GM19372 (cell line): Measurements from ENCODE around the gene ROPN1.
"Not testable (repeated sequence)": the region's sequence is repeated elsewhere in the genome, so short reads cannot be mapped to it uniquely, and the experiment has no call there.

Experiments used
- ATAC-seq: cut with Tn5 transposase; IDR thresholded peaks from one replicate; pipeline ENCODE4 v1.9.1; 2021; ENCODE audit warnings: mild to moderate bottlenecking, low read depth, moderate library complexity; ENCODE audit not compliant: unreplicated experiment

Gene ROPN1

DNA sequence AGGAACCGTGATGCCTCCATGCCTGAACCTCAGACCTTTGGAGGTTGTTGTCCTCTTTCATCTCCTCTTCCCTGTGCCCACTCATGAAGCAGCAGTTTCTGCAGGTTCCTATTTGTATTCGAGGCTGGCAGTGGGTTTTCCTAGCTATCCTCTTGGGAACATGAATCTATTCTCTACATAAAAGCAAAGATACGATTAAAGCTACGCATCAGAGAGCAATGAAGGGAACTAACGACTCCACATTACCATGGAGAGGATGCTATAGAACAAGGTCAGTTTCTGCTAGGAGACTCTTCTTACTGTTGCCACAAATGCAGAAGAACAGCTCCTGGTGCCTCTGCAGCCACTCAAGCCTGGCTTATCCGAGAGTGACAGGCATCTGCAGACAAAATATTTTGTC lies 9.4 kb upstream of the ROPN1 start:
- not testable (repeated sequence) for ATAC-seq

DNA sequence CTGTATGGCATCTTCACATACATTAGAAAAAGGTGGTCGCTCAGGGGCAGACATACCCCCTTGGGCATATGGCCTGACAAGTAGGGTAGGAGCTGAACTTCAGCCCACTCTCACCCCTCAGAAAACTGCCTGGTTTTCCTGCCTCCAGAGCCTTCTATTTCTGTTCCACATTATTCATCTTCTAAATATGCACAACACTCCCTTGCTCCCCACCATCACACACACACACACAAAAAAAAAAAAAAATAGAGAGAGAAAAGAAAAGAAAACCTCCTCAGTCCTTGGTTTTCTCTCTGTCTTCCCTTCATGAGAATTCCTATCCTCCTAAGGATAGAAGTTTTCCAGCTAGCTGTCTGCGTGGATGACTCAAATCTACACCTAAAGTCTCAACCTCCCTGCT lies 5.6 kb upstream of the ROPN1 start:
- ATAC-seq: no peak

DNA sequence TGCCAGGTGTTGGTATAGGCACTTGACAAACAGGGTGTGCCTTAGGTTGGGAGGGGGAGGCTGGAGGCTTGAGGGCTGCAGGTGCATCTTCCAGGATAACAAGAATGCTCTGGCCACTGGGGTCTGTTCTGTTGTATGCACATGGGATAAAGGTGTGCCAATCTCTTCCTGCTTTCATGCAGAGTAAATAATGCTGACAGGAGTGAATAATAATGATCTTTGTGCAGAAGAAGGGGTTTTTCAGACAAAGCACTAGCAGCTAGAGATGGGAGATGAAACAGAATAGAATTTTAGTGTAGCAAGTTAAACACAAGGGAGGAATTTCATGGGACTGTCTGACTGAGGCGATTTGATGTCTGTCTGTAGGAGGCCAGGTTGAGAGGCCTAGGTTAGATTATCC lies 1.9 kb upstream of the ROPN1 start:
- ATAC-seq: no peak

DNA sequence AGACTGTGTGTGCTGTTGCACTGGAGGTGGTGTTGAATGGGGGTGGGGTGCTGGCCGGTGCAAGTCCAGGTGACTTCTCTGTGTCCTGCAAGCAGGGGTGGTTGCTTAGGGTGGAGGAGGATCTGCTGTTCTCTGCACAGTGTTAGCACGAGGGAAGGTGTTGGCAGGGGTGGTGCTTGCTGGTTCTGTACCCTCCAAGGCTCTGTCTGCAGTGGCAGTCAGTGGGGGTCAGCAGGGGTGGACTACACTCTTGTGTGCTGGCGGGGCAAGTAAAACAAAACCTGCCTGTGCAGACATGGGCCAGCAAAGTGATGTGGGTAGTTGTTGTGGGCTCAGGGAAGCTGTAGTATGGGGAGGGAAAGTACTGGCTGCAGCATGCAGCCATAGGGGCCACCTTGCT lies 5.5 kb downstream of the ROPN1 start:
- no peak for ATAC-seq

DNA sequence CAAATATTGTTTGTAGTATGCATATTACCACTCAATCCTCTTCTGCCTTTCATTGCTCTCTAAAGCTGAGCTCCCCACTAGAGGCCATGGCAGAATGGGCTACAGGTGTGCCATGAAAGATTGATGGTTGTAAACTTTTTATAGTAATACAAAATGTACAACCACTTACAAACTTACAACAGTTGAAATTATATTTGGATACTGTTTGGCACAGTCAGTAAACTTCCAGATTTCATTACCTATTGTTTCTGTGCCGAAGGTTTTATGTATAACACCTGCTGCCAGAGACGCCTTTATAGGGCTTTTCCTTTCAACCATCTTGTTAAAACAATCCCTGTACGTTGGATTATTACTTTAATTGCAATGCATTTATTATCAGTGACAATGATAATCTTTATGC lies 7.0 kb downstream of the ROPN1 start:
- no peak for ATAC-seq

DNA sequence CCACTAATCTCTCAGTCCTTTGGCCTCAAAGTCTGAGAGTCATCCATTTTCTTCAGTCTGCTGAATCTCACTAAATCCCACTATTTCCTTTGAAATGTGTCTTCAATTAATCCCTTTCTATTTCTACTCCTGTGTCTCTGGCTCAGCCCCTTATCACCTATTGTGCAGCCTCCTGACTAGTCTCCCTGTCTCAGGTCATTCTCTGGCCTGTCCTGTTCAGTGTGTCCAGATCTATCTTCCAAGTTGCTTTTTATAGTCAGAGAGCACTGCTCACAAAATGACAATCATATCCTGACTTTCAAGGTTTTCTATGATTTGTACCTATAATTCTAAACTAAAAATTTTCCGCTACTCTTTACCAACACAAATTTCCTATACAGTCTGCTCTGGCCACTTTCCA lies 7.6 kb downstream of the ROPN1 start:
- ATAC-seq: no peak

DNA sequence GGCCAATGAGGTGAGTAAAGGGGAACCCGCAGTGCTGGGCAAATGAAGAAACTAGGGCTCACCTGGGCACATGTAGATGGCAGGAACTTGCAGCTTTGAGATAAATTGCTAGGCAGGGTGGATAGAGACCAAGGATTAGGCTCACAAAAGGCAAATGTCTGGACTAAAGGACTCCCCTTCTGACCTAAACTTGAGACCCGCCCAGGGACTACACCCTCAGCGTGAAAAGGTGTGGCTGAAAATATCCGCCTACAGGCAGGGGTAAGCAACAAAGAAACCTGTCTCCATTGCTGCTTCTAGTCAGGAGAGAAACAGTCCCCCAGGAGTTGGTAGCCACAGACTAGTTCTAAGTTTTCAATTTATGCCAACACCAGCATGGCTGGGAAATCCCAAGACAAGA lies 10.6 kb downstream of the ROPN1 start:
- ATAC-seq: not testable (repeated sequence)

DNA sequence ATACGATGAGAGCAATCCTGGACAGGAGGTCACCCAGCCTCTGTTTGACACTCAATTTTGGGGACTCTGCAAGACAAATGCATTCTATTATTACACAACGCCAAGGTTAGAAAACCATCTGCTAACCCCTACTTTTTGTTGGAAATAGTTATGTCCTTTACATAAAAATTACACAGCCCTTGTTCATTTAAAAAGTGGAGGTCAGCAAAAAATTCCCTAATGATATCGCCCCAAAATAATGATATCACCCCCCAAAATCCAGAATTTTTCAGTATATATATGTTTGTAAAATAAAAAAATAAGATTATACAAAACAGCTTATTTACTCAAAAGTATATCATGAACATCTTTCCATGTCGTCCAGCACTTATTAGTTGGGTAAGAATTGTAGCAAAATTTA lies 11.4 kb downstream of the ROPN1 start:
- ATAC-seq: no peak

DNA sequence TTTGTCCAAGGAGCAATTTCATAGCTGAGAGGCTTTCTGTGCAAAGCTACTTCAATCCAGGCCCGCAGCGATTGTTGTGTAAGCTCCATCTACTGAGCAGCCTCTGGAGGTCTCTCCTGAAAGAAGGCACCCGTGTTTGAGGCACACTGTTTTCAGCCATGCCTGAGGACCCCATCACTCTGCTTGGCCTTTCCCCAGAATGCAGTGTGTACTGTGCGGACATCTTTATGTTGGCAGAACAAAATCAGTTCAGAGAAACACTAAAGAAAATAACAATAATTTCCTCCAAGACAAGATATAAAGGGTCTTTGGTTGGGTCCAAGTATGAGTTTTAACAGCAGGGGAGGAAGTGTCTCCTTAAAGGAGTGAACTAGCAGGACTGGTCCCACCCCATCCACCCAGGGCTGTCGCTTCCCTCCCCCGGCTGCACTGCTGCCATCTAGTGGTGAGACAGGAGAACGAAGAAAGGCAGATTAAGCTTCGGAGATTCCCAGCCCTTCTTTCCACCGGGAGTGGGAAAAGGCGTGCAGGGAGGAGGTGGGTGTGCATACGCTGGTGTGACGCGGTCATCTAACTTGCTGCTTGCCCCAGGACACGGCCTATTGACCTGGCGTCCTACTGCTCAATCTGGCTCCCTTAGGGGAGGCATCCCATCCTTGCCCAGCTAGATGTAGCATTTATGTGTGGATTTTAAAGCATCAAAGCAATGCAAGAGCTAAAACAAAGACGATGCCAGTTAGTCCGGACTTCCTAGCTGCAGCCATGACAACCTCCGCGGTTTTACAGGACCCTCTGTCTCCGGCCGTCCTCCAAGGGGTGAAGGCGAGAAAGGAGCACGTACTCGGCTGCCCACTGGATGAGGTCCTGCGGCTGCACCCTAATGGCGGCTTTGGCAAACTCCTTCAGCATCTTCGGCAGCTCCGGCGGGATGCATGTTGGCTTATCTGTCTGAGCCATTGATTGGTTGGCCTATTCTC lies 12.1 kb downstream of the ROPN1 start:
- ATAC-seq: not testable (repeated sequence)

DNA sequence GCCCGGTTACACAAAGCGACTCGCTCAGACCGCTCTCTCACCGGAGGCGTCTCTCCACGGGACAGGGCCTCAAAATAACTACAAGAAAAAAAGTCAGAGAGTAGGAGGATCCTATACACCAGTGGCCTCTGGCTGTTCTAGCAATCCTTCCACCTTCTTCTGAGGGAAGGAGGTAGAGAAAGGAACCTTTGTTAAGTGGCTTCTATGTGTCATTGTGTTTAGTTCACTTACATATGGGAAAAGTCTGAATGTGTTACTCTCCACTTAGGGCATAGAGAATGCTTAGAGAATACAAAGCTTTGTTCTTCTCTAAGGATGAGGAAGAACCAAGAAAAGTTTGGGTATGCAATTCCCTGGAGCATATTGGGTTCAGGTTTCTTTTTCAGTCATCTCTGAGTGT lies 15.0 kb downstream of the ROPN1 start:
- not testable (repeated sequence) for ATAC-seq

DNA sequence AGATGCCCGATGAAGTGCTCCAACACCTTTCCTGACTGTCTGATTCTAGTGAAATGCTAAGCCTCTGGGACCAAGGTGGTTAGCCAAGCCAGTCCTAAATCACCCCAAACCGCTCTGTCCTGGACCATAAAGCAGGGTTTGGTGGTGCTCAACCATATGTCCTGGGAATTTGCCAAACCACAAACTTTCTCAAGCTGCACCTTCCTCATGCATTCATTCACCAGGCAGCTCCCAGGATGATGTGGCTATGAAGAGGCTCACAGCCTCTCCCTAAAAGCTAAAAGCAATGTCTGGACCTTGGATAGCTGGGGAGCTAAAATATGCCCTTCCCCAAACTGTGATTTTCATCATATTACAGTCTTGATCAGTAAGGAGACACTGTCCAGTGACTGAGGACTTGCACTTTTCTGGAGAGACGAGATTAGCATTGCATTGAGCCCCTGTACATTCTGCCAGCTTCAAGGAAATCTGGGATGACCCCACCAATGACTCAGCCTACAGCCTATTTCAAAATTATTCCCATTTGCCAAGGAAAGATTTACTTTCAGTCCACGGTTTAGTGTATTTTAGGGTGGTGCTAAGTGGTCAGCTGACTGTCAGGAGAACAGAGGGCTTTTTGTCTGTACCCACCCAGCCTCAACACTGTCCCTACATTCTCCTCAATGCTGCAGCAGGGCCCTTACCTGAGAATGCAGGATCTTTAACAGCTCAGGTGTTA lies 15.6 kb downstream of the ROPN1 start:
- not testable (repeated sequence) for ATAC-seq

DNA sequence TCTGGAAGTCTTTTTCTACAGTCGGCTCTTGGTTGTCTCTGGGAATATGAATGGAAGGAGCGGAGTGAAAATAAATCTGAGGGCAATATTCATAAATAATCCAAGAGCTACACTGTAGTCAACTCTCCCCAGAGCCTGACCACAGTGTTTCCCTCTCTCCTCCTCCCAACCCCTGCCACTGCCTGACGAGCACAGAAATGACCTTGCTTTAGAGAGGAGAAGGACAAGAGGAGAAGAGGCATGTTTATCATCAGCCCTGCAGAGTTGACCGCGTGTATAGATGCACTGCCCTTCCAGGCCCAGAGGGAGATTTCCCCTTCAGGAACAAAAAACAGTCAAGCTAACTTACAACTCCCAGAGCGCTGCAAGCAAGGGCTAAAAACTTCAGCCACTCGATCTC lies 16.9 kb downstream of the ROPN1 start:
- not testable (repeated sequence) for ATAC-seq

DNA sequence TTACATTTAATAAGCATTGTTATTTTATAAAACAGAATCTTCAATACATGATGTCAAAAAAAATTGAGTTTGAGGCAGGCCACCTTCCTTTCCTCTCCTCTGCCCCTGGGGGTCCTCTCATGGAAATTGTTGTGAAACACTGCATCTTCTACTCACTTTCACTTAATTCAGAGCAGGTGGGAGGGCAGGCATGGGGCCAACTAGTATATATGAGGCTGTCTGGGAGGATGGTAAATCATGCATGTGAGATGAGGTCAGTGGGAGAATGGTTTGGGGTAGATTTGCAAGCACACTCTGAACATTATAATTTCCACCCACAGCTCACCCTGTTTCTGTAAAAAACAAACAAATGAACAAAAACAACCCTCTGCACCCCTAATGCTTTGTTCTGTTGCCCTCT lies 20.5 kb downstream of the ROPN1 start:
- ATAC-seq: no peak

DNA sequence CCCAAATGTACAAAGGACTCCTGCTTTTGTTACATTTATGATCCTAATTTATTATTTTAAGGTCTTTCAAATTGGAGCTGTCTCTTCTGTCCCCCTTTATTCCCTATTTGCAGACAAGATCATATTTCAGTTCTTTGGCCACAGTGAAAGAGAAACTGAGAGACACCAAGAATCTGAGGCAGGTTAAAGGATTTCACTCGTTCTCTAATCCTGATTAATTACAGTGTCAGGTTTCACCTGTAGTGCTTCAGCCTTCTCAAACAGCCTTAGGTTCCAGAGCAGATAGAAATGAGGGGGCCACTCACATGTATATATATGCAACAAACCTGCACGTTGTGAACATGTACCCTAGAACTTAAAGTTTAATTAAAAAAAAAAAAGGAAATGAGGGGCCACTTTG lies 24.7 kb downstream of the ROPN1 start:
- ATAC-seq: not testable (repeated sequence)

DNA sequence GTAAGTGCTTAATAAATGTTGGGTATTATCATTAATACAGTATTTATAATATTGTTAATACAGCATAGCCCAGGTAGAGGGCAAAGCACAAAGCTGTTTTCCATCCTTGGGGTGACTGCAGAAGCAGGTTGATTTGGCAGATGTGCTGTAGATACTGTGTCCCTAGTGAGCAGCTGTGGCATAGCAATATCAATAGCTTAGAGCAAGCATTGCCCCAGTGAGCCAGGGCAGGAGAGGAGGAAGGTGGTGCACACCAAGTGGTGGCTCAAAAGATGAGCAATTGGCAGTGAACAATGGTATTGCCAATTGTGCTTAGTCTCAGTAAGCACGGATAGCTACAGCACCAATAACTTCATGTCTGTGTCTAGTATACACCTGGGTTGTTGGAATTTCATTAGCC lies 25.1 kb downstream of the ROPN1 start:
- not testable (repeated sequence) for ATAC-seq

DNA sequence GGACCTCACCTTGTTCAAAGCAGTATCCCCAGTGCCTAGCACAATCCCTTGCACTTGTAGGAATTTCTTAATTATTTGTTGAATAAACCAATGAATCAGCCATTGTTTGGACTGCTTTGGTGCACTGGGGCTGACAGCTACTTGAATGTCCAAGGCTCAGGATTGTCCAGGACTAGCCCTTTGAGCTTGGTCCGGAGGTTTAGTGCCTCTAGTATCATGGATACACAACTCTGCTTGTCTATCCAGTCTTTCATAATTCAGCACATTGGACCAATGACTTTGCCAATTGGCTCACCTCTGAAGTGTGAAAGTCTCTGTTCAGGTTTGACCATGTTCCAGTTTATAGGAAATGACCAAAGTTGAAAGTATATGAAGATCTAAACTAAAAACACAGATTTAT lies 27.1 kb downstream of the ROPN1 start:
- not testable (repeated sequence) for ATAC-seq

DNA sequence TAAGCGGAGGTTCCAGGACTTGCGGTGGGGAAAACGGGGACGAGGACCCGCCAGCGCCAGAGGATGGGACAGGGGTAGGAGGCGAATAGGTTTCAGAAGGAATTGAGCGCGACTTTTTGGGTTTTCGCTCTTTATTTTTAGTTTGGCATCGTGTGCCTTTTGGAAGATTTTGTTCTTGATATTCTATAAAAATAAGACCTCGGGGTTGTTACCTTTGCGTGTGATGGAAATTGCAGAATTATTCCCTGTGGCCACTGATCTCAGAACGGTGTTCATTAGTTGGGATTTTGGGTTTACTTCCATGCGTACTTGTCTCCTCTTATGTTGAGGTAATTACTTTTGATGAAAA lies 30.4 kb downstream of the ROPN1 start:
- ATAC-seq: no peak

DNA sequence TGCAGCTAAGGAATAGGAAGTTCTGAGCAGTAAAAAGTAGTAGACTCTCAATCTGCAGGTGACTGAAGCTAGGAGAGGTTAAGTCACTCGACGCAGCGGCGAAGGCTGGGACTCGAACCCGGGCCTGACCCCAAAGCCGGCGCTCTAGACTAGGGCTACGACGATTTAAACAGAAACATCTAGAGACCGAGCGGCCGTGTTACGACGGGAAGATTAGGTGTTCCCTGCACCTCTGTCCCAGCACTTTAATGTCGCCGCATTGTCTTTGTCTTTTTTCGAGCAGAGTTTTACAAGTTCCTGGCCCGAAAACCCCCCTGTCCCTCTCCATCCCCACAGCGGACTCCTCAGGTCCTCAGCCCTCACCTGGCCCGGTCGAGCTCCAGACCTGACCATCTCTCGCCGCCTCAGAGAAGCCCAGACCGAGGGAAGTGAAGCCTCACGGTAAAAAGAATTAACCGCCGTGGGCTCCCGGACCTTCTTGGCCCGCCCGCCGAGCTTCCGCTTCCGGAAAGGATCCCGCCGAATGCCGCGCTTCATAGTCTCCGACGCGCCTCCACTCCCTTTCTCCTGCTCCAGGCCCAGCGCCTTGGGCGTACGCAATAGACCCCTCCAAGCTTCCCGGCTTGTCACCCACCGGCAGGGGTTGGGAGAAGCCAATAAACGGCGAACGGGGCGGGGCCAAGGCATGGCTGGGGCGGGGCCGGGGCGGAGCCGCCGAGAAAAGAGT lies 31.0 kb downstream of the ROPN1 start, which contains the start of gene CCDC14:
TSS of gene CCDC14 (minus strand) at position 449 of the 727 bp plus-strand sequence. CDS start at position 393, 56 bp downstream.
- ATAC-seq: peak; percentile 73

DNA sequence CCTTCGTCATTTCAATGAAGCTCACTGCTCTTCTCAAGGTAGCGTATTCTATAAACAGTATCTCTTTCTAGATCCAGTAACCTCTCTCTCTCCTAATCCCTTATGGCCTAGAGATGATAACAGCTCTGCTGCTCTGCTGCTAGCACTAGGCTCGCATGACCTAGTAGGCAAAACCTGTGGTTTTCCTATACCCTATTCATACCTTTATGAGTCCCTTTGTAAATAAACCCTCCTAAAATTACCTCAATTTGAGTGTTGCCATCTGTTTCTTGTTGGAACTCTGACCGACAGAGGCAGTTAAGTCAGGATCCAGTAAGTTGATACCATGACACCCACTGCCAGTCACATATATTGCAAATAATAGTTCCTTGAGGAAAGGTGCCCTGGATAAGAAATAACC lies 38.2 kb downstream of the ROPN1 start:
- no peak for ATAC-seq

DNA sequence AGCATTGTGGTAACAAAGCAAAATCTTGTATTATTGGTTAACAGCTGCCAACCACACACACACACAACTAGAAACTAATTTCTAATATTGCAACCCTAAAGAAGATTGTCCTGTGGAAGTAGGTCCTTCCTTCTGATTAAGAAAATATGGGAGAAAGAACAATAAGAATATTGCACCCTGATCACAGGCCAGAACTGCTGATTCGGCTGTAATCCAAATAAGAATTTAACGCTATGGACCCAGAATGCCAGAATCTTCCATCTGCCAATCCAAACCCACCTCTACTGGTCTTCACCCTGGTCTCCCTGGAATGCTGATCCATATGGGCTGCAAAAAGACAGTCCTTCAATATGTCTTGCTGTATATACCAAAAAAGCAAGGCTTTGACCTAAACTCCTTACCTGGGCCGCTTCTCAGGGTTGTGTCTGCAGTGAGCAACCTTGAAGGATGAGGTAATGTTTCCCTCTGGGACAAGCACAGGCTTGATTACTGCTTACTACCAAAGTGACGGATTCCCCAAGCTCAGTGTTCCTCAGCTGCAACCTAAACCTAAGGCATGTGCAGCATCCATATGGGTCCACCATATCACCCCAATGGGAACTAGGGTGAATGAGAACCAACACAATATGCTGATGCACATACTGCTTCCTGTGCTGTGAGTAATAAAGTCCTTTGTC lies 38.9 kb downstream of the ROPN1 start:
- no peak for ATAC-seq
